Stimulated activated memory B cell treated with anti-CD40 and anti-IgM and Interleukin-4, amounts not matched to agents 10 μg/mL and 1 μg/mL and 100 μg/mL, for 72 hours (primary cell): ENCODE measurements around the gene CSAD.
A peak's percentile ranks its signal among the peaks of the same experiment; 100 is the strongest.
"Not testable (repeated sequence)": the region's sequence is repeated elsewhere in the genome, so short reads cannot be mapped to it uniquely, and the experiment has no call there.

Experiments used
- ATAC-seq: fragments of 150-1000 bp; cut with Tn5 transposase; 2 replicates; pipeline ENCODE4 v1.10.0; 2021
- H3K27ac Mint-ChIP-seq: one replicate; pipeline ENCODE4 v1.8.0; 2022; ENCODE audit warnings: mild to moderate bottlenecking, mixed read lengths
- H3K27me3 Mint-ChIP-seq: one replicate; pipeline ENCODE4 v1.8.0; 2022; ENCODE audit warnings: mixed read lengths
- H3K36me3 Mint-ChIP-seq: one replicate; pipeline ENCODE4 v1.8.0; 2022; ENCODE audit warnings: mixed read lengths
- H3K4me1 Mint-ChIP-seq: one replicate; pipeline ENCODE4 v1.8.0; 2022; ENCODE audit warnings: mixed read lengths
- H3K4me3 Mint-ChIP-seq: one replicate; pipeline ENCODE4 v1.8.0; 2022; ENCODE audit warnings: mild to moderate bottlenecking, moderate library complexity, mixed read lengths
- H3K9me3 Mint-ChIP-seq: one replicate; pipeline ENCODE4 v1.8.0; 2022; ENCODE audit warnings: mixed read lengths

CSAD gene

DNA sequence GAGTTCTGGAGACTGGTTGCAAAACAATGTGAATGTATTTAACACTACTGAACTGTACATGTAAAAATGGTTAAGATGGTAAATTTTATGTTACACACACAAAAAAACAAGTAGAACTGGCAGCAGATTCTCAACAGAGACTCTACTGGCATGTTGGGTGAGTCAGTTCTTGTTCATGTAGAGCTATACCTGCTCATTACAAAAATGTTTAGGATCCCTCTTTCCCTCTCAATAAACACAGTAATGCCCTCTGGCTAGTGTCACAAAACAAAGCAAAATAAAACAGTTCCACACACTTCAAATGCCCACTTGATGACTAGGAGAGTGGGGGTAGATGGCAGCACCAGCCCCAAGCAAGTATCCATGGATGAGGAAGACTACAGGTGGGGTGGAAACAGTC lies 13.9 kb downstream of the CSAD start:
- peaks cover 17% of the 10 kb centered on the region for H3K36me3 Mint-ChIP-seq
- no peak overlapping the region for H3K4me3 Mint-ChIP-seq
- no peak for ATAC-seq
- H3K9me3 Mint-ChIP-seq = no peaks in the 10 kb centered on the region
- no peak overlapping the region for H3K27ac Mint-ChIP-seq
- no peaks in the 10 kb centered on the region for H3K27me3 Mint-ChIP-seq
- H3K4me1 Mint-ChIP-seq = no peaks in the 10 kb centered on the region

DNA sequence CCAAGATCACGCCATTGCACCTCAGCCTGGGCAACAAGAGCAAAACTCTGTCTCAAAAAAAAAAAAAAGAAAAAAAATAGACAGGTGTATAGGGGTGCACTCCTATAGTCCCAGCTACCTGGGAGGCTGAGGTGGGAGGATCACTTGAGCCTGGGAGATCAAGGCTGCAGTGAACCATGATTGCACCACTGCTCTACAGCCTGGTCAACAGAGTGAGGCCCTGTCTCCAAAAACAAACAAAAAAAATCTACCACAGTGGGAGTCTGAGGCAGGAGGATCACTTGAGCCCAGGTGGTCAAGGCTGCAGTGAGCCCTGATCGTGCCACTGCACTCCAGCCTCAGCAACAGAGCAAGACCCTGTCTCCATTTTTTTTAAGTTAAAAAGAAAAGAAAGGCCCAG lies 17.7 kb downstream of the CSAD start:
- H3K27me3 Mint-ChIP-seq, H3K4me1 Mint-ChIP-seq, H3K4me3 Mint-ChIP-seq, H3K36me3 Mint-ChIP-seq, ATAC-seq, H3K27ac Mint-ChIP-seq, H3K9me3 Mint-ChIP-seq: not testable (repeated sequence)

DNA sequence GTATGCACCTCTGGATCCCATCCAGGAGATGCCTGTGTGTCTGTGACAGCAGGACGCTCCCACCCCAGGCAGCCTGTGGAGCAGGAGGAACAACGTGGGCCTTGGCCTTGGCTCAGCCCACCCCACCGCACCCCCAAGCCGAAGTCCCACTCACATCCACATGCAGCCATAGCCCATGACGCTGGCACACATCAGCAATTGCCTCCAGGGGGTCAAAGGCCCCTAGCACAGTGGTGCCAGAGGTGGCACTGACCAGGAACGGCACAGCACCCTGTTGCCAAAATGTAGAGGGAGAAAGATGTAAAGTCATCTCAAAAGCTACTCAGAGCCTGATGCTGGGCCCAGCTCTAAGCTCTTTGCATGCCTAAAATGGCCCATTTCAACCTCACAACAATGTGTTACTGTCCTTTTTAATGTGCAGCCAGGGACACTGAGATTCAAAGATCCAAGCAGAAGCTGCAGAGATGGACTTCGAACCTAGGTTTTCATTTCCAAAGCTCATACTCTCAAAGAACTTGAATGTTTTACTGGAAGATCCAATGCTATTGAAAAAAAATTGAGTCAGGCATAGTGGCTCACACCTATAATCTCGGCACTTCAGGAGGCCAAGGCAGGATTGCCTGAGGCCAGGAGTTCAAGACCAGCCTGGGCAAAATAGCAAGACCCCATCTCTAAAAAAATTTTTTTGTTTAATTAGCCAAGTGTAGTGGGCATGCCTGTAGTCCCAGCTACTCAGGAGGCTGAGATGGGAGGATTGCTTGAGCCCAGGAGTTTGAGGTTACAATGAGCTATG lies 19.4 kb downstream of the CSAD start:
- no peaks in the 10 kb centered on the region for H3K36me3 Mint-ChIP-seq

DNA sequence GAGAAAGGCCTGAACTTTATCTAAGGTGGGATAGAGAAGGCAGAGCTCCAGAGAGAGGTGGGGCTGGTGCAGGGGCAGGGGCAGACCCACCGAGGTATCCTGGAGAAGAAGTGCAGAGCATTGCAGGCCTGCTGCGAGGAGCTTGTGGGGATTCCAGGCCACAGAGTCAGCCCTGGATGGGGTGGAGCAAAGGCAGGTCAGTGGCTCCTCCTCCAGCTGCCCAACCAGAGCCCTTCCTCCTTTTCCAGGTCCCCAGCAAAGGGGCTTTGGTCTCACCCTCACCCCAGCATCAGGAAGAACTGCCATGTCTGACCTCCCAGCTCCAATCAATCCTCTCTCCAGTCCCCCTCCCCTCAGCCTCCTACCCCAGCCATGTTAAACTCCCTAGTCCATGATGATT lies 20.1 kb downstream of the CSAD start:
- Mint-ChIP-seq H3K9me3 (no peaks in the 10 kb centered on the region), H3K27me3 (no peaks in the 10 kb centered on the region), H3K36me3 (no peaks in the 10 kb centered on the region), H3K4me3 (no peak overlapping the region), H3K4me1 (peaks cover 9% of the 10 kb centered on the region), H3K27ac (no peak overlapping the region)
- no peak for ATAC-seq

More for the DNA sequence above, 19.4 kb downstream of the CSAD start:
- Mint-ChIP-seq H3K9me3 (no peaks in the 10 kb centered on the region), H3K27ac (no peak overlapping the region), H3K27me3 (no peaks in the 10 kb centered on the region), H3K4me1 (peaks cover 9% of the 10 kb centered on the region), H3K4me3 (no peak overlapping the region)
- ATAC-seq = no peak

DNA sequence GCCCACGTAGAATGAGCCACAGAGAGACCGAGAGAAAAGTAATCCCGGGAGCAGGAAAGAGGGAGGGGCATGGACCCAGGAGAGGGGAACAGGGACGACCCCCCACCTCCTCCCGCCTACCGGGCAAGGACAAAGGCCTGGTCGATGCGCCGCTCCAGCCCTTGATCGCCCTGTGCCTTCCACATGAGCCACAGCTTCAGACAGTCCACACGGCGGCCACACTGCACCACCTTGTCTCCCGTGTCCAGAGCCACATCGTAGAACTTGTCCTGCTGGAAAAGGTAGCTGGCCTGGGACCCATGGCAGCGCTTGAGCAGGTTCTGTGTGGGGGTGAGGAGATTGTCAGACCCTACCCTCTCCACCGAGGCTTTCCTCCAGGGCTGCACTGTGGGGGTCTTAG lies 20.7 kb downstream of the CSAD start:
- ATAC-seq = no peak
- no peaks in the 10 kb centered on the region for H3K36me3 Mint-ChIP-seq
- no peaks in the 10 kb centered on the region for H3K27me3 Mint-ChIP-seq
- peak overlapping the region; percentile 73 for H3K27ac Mint-ChIP-seq
- H3K4me3 Mint-ChIP-seq = no peak overlapping the region
- no peaks in the 10 kb centered on the region for H3K9me3 Mint-ChIP-seq
- peaks cover 9% of the 10 kb centered on the region for H3K4me1 Mint-ChIP-seq

DNA sequence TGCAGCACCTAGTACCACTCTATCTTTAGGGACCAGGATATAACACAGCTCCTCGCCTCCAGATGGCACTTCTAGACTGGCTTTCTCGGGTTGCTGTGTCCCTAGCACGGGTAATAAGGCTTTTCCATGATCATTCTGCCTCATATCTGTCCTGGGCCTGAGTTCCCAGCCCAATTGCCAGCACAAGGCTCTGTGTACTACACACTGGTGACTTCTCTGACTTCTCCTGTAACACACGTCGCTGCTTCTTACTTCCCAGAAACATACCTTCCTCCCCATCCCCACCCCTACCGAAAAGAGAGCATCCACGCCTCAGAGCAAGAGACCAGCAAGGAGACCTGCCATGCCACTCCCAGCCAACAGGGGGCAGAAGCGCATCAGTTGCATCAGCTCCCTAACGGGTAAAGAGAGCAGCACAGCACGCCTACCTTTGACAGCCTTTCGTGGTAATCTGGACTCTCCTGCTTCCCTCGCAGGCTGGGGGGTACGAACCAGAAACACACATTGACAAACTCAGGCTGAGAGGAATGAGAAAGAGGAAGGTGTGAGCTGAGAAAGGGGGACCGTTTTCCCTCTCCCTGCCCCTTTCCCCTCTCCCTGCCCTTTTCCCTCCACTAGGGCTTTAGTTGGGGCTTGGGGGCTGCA lies 21.4 kb downstream of the CSAD start:
- ATAC-seq = peak; percentile 95
- peaks cover 9% of the 10 kb centered on the region for H3K4me1 Mint-ChIP-seq
- H3K4me3 Mint-ChIP-seq = no peak overlapping the region
- no peaks in the 10 kb centered on the region for H3K36me3 Mint-ChIP-seq
- no peaks in the 10 kb centered on the region for H3K27me3 Mint-ChIP-seq
- peak overlapping the region; percentile 73 for H3K27ac Mint-ChIP-seq
- H3K9me3 Mint-ChIP-seq = no peaks in the 10 kb centered on the region

DNA sequence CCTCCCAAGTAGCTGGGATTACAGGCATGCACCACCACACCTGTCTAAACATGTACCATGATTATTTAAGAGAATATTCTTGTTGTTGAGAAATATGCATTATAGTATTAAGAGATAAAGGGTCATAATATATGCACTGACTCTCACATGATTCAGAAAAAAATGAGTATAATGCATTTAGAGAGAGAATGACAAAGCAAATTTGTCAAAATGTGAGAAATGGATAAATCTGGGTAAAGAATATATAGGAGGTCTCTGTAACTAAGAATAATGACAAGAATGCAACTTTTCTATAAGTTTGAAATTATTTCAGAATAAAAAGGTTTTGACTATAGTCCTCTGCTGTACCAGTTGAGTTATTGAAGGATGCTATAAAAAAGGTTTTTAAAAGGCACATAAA lies 28.3 kb downstream of the CSAD start:
- Mint-ChIP-seq H3K27ac (no peak overlapping the region), H3K4me1 (no peaks in the 10 kb centered on the region), H3K9me3 (no peaks in the 10 kb centered on the region), H3K36me3 (no peaks in the 10 kb centered on the region), H3K4me3 (no peak overlapping the region), H3K27me3 (no peaks in the 10 kb centered on the region)
- ATAC-seq = no peak

DNA sequence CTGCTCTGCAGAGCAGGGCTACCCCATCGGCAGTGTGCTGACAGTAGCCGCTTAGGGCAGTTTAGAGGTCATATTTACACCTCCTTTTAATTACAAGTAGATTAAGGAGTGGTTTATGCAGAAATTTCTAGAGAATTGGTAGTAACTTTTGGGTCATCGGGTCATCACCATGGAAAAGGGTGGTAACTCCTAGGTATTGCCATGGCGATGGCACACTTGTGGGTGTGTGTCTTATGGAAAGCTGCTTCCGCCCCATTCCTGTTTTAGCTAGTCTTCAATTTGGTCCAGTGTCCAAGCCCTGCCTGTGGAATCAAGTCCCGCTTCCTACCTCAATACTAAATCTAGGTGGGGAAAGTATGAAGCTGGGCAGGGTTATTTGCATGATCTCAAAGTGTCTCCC lies 29.7 kb downstream of the CSAD start:
- Mint-ChIP-seq H3K9me3 (no peaks in the 10 kb centered on the region), H3K27ac (no peak overlapping the region), H3K4me3 (no peak overlapping the region), H3K27me3 (no peaks in the 10 kb centered on the region), H3K36me3 (no peaks in the 10 kb centered on the region), H3K4me1 (no peaks in the 10 kb centered on the region)
- no peak for ATAC-seq

DNA sequence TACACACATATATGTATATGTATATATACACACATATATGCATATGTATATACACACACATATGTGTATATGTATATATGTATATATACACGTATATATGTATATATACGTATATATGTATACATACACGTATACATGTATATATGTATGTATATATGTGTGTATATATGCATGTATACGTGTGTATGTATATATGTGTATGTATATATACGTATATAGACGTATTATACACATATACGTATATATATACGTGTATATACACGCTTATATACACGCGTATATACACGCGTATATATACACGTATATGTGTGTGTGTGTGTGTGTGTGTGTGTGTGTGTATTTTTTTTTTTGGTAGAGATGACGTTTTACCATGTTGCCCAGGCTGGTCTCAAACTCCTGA lies 33.1 kb downstream of the CSAD start:
- ATAC-seq = no peak
- no peaks in the 10 kb centered on the region for H3K4me1 Mint-ChIP-seq
- no peaks in the 10 kb centered on the region for H3K36me3 Mint-ChIP-seq
- H3K27ac Mint-ChIP-seq = no peak overlapping the region
- H3K9me3 Mint-ChIP-seq = no peaks in the 10 kb centered on the region
- H3K27me3 Mint-ChIP-seq = no peaks in the 10 kb centered on the region
- H3K4me3 Mint-ChIP-seq = no peak overlapping the region

DNA sequence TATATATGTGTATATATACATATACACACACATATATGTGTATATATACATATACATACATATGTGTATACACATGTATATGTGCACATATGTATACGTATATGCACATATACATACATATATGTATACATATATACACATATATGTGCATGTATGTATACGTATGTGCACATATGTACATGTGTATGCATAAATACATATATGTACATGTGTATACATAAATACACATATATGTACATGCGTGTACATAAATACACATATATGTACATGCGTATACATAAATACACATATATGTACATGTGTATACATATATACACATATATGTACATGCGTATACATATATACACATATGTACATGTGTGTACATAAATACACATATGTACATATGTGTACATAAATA lies 33.5 kb downstream of the CSAD start:
- ATAC-seq = no peak
- Mint-ChIP-seq H3K27me3 (no peaks in the 10 kb centered on the region), H3K27ac (no peak overlapping the region), H3K36me3 (no peaks in the 10 kb centered on the region), H3K4me3 (no peak overlapping the region), H3K4me1 (no peaks in the 10 kb centered on the region), H3K9me3 (no peaks in the 10 kb centered on the region)

DNA sequence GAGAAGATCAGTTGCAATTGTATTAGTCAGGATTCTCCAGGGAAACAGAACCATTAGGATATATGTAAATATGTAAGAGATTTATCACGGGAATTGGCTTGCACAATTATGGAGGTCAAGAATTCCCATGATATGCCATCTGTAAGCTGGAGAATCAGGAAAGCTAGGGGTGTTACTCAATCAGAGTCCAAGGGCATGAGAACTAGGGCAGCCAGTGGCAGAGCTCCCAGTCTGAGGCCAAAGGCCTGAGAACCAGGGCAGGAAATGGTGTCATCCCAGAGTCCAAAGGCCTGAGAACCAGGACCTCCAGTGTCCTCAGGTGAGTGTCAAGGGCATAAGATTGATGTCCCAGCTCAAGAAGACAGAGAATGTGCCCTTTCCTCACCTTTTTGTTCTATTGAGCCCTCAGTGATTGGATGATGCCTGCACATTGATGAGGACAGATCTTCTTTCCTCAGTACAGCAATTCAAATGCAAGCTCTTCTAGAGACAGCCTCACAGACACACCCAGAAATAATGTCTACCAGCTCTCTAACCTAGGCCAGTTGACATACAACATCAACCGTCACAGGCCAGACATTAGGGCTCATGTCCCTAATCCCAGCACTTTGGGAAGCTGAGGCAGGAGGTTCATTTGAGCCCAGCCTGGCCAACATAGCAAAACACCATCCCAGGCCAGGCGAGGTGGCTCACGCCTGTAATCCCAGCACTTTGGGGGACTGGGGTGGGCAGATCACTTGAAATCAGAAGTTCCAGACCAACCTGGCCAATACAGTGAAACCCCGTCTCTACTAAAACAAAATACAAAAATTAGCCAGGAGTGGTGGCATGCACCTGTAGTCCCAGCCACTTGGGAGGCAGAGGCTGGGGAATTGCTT lies 35.1 kb downstream of the CSAD start:
- H3K27ac Mint-ChIP-seq = no peak overlapping the region

DNA sequence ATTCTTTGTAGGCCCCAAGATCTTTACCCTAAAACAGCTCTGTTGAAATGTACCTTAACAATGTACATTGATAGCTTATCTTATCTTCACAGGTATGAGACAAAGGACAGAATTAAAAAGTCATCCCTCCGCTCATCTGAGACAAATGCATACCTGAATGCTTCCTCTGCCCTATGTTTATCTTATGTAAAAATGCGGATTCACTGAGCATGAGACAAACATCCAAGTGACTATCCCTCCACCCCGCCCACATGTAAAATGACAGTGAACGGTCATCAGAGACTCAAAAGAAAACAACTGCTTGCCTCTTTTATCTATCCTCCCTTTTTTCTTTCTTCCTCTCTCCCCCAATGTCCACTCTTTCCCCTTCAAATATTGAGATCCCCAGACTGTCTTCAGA lies 37.4 kb downstream of the CSAD start:
- H3K27me3 Mint-ChIP-seq = peaks cover 10% of the 10 kb centered on the region
- no peaks in the 10 kb centered on the region for H3K36me3 Mint-ChIP-seq
- H3K9me3 Mint-ChIP-seq = no peaks in the 10 kb centered on the region
- H3K4me1 Mint-ChIP-seq = no peaks in the 10 kb centered on the region
- no peak for ATAC-seq
- H3K27ac Mint-ChIP-seq = no peak overlapping the region
- no peak overlapping the region for H3K4me3 Mint-ChIP-seq

More for the DNA sequence above, 35.1 kb downstream of the CSAD start:
- no peaks in the 10 kb centered on the region for H3K27me3 Mint-ChIP-seq
- H3K9me3 Mint-ChIP-seq = no peaks in the 10 kb centered on the region
- no peak for ATAC-seq
- no peak overlapping the region for H3K4me3 Mint-ChIP-seq
- H3K36me3 Mint-ChIP-seq = no peaks in the 10 kb centered on the region
- H3K4me1 Mint-ChIP-seq = no peaks in the 10 kb centered on the region

DNA sequence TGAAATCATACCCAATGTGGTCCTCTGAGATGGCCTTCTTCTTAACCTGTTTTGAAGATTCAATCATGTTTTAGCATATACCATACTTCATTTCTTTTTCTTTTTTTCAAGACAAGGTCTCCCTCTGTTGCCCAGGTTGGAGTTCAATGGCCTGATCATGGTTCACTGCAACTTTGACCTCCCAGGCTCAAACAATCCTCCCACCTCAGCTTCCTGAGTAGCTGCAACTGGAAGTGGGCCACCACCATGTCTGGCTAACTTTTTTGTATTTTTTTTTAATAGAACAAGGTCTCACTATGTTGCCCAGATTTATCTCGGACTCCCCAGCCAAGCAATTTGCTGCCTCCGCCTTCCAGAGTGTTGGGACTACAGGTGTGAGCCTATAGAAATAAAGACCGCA lies 47.0 kb downstream of the CSAD start:
- Mint-ChIP-seq H3K27me3 (peaks cover 31% of the 10 kb centered on the region), H3K9me3 (peaks cover 2% of the 10 kb centered on the region), H3K36me3 (no peaks in the 10 kb centered on the region), H3K4me3 (no peak overlapping the region), H3K27ac (no peak overlapping the region), H3K4me1 (peaks cover 13% of the 10 kb centered on the region)
- no peak for ATAC-seq

DNA sequence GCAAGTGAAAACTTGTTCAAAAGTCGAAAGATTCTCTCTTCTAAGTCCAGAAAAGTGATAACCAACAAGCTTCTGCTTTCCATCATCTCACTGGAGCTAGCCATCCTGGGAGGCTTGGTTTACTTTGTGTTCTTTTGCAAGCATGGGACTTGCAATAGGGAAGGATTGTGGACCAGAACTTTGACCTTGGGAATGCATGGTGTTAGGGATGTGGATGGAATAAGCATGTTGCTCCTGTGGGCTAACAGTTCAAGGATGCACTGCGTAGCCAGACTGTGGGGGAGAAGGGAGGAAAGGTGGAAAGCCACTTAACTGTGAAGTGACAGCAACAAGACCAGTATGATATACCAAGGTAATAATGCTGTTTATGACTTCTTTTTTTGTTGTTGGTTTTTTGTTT lies 48.9 kb downstream of the CSAD start:
- H3K27ac Mint-ChIP-seq = no peak overlapping the region
- H3K36me3 Mint-ChIP-seq = no peaks in the 10 kb centered on the region
- H3K27me3 Mint-ChIP-seq = peaks cover 33% of the 10 kb centered on the region
- no peak for ATAC-seq
- H3K4me1 Mint-ChIP-seq = peaks cover 19% of the 10 kb centered on the region
- no peak overlapping the region for H3K4me3 Mint-ChIP-seq
- H3K9me3 Mint-ChIP-seq = no peaks in the 10 kb centered on the region

DNA sequence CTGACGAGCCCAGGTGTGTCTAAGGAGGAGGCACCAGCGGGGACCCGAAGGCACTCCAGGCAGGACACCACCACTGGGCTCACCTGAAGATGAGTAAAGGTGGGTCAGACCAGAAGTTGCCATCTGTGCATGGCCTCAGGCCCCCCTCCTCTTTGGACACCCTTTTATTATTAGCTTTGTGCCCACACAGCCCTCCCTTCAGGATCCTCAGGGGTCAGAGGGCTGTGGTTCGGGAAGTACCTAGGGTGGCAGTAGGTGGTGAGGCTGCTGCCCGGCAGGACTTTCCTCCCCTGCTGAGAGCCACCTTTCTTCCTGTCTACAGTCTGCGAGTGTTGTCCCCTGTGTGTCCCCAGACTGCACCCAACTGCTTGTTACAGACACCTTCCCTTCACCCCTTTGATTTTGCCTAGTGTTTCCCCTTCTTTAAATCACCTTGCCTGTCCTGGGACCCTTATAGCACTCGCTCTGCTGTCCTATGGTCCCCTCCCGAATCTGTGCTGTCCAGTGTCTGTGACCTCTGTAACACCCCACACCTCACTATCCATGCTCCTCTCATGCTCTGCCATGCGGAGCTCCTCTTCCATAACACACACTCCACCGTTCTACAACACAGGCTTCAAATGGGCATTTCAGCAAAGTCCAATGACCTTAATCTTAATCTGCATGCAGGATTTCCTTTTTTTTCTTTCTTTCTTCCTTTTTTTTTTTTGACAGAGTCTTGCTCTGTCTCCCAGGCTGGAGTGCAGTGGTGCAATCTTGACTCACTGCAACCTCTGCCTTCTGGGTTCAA lies 51.8 kb downstream of the CSAD start:
- Mint-ChIP-seq H3K36me3 (no peaks in the 10 kb centered on the region), H3K27me3 (peaks cover 40% of the 10 kb centered on the region), H3K9me3 (no peaks in the 10 kb centered on the region), H3K4me3 (no peak overlapping the region), H3K4me1 (peaks cover 19% of the 10 kb centered on the region), H3K27ac (no peak overlapping the region)
- no peak for ATAC-seq
